NCI-H748 (cell line): Measurements from ENCODE around the gene SLC9A3.

Source experiments
- DNase-seq: peaks from one replicate; lab custom pipeline; 2025; ENCODE audit not compliant: unreplicated experiment; lab: John Stamatoyannopoulos, UW

Gene SLC9A3

DNA sequence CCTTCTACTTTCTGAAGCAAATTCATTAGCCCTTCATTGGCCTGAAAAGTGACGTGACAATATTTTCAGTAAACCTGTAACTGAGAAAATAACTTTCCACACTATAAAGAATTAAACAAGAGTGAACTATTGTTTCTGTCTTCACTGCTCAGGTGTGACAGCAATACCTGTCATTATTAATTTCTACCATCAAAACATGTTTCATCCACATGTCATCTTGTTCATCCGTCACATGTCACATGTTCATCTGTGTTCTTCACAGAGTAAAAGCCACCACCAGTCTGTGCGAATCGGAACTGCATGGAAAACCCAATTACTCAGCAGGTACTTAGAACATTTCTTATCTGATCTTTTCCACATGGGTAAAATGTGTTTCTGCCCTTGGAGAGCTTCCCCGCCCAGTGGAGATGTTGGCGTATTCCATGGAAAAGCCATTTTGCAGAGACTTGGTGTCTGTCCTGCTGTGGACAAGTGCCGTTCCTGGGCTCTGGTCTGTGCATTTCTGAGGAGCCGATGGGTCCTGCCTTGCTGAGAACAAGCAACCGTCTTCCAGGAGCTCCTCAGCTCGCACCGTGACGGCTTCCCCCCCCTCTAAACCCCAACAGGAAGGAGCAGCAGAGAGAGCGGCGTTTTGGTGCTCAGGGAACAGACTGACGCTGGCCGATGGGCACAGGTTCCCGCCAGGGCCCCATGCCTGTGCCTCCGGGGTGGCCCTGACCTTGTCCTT is 91.9 kb downstream of the SLC9A3 start:
- no peak for DNase-seq

DNA sequence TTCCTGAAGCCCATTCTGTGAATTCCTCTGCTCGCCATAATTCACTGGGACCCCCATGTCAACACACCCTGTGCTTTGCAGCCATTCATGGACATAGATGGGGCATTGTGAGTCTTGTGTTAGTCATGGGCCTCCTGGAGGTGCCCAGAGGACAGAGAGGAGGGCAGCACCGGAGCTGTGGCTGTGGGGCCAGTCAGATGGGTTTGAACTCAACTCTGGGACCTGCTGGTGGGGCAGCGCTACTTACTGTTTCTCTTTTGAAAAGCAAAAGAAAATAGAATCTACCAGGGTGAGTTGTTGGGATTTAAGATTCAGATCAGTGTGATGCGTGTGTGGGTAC is 92.6 kb downstream of the SLC9A3 start:
- no peak for DNase-seq

GRCh38 chr5:431001-431710 is 93.1 kb downstream of the SLC9A3 start:
- peak; percentile 83 for DNase-seq

GRCh38 chr5:430214-430925 is 93.9 kb downstream of the SLC9A3 start:
- DNase-seq = no peak

DNA sequence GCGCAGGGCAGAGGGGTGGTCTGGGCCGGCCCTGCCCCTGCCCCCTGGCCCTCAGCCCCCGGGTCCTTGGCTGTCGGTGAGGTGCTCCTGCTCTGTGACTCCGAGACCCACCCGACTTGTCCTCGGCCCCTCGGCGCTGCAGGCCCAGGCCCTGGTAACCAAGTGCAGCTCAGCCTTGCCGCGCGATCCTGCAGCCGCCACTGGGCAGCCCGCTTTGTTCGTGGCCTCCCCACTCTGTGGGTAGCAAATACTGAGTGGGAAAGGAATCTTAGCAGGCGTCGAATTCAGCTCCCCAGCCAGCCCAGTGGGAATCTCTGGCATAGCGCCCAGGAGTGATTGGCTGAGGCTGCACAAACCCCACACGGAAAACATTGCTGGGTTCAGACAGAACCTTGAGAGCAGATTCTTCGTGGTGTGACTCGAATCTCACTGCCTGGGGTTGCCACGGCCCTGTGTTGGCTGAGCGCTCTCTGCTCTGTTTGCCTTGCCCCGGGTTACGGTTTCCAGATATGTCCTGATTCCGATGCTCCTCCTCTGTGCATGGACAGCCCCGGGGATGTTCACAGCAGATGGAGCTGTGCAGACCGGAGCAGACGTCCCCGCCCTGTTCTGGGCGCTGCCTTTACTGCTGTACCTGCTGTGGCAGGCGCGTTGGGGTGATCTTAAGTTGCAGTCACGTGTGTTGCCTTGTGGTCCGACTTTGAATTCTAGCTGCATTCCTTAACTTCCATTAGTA is 94.6 kb downstream of the SLC9A3 start:
- no peak for DNase-seq

DNA sequence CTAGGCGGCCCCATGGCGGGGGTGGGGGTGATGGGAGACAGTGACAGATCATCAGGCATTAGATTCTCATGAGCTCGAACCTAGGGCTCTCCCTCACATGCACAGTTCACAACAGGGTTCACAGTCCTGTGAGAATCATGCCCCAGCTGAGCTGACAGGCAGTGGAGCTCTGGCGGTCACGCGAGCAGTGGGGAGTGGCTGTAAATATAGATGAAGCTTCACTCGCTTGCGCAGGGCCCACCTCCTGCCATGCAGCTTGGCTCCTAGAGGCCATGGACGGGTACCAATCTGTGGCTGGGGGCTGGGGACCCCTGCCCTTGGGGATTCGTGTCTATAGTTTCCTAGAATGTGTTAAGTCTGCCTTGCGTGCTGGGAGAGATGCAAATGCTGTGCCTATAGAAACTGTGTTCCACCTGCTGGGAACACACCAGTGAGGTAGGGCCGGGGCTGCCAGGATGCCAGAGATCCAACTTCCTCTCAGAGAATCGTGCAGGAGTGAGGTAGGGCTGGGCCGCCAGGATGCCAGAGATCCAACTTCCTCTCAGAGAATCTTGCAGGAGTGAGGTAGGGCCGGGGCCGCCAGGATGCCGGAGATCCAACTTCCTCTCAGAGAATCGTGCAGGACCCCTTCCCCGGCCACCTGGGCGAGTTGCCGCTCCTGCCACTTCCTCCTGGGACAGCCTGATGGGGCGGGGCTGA is 95.3 kb downstream of the SLC9A3 start:
- DNase-seq = no peak

- no peak for DNase-seq
These were observed 96.0 kb downstream of the SLC9A3 start for GRCh38 chr5:428219-428618.

DNA sequence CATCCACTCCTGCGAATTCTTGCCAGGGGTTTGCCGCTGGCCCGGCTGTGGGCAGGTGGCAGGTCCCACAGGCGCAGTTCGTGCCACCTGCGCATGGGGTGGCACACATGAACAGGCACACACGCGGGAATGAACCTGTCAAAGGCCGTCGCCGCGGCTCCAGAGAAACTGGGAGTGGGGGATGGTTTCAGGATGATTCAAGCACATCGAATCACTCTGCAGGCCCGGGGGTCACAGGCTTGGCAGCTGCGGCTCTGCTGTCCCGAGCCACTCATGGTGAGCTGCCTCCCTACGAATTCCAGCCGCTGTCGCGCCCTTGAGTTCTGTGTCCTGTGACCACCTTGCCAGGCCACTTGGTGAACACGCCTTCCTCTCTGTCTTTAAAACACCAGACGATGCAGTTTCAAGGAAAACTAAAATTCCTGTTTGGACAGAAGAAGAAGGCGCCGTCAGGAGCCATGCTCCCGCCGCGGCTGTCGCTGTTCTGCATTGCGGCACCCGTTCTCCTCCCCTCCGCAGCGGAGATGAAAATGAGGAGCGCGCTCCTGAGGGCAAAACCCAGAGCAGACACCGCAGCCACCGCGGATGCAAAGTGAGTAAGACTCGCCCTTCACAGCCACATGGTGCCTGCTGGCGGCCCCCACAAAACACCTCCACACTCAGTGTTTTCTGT is 96.7 kb downstream of the SLC9A3 start:
- DNase-seq = no peak

DNA sequence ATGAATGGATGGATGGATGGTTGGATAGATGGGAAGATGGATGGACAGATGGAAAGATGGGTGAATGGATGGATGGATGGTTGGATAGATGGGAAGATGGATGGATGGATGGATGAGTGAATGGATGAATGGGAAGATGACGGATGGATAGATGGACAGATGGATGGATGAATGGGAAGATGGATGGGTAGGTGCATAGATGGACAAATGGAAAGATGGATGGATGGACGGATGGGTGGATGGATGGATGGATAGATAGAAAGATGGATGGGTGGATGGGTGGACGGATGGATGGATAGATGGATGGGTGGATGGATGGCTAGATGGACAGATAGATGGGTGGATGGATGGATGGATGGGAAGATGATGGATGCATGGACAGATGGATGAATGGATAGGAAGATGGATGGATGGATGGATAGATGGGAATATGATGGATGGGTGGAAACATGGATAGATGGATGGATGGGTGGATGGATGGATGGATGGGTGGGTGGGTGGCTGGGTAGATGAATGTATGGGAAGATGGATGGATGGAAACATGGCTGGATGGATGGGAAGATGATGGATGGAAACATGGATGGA is 97.8 kb downstream of the SLC9A3 start:
- no peak for DNase-seq

DNA sequence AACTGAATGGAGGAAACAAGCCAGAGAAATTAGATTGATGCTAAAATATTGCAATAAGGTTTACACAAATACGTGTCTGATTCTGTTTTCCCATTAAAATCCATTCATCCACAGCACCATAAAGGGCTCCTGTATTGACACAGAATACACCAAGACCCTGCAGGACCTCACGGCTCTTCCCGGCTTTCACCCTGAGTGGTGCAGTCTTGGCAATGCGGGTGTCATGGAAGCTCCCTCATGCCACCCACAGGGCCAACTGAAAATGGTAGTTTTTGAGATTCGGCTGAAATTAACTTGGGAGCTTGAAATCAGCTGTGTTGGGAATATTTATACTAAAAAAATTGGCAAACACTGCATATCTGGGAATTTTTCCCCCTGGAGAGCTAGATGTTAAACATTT is 98.5 kb downstream of the SLC9A3 start:
- DNase-seq = peak; percentile 65

- DNase-seq = no peak
These were observed 99.7 kb downstream of the SLC9A3 start for GRCh38 chr5:424301-425110.

DNA sequence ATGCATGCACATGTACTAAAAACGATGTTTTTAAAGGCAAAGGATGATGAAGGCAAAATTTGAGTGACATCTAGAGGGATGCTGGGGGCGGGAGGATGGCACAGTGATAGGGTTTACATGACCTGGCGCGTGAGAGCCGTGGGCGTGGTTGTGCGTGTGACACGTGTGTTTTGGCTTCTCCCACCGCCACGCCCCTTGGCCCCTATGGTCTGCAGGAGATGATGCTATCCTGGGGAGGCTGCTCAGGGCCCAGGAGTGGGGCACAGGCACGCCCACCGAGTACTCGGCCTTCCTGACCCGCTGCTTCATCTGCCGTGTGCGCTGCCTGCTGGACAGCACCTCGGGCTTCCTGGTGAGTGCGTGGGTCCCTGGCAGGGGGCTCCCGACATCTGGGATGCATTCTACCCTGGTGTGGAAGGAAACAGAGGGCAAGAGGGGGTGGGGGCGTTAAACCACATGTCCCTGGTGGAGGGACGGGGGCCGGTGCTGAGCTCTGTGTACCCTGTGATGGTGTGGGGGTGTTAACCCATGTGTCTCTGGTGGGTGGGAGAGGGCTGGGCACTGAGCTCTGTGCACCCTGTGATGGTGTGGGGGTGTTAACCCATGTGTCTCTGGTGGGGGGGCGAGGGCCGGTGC is 100.5 kb downstream of the SLC9A3 start:
- DNase-seq = no peak

GRCh38 chr5:423233-423565 is 101.0 kb downstream of the SLC9A3 start:
- no peak for DNase-seq

DNA sequence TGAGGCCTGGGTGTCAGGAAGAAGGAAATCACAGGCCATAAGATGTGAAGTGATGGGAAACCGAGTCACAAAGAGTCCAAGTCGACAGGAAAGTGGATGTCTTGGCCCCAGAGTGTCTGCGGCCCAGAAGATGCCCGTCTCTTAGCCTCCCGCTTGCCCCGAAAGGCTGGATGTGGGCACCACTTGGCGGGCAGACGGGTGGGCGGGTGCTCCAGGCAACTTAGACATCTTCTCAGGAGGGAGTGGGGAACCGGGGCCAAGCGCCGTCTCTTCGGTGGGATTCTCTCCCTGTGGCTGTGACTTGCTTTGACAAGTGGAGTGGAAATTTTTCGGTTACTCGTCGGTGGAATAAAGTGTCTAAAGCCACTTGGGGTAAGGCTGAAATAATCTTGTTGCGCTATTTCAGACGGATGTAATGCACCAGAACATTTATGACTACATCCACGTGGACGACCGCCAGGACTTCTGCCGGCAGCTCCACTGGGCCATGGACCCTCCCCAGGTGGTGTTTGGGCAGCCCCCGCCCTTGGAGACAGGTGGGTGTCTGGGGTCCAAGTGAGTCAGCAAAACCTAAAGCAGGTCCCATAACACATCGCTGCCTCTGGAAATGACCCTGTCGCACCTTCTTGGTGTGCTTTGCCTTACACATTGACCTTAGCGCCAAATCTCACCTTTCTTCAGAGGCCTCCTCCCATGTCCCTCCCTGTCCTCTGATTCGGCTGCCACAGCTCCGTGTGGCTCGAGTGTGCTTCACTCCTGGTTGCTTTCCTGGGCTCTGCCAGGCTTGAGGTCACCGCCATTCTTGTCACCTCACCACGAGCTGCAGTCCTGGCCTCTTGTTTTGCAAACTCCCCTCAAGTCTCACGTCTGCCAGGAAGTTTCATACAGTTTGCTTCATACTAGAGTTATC is 101.7 kb downstream of the SLC9A3 start:
- DNase-seq = no peak

GRCh38 chr5:421901-422300 is 102.3 kb downstream of the SLC9A3 start:
- no peak for DNase-seq

DNA sequence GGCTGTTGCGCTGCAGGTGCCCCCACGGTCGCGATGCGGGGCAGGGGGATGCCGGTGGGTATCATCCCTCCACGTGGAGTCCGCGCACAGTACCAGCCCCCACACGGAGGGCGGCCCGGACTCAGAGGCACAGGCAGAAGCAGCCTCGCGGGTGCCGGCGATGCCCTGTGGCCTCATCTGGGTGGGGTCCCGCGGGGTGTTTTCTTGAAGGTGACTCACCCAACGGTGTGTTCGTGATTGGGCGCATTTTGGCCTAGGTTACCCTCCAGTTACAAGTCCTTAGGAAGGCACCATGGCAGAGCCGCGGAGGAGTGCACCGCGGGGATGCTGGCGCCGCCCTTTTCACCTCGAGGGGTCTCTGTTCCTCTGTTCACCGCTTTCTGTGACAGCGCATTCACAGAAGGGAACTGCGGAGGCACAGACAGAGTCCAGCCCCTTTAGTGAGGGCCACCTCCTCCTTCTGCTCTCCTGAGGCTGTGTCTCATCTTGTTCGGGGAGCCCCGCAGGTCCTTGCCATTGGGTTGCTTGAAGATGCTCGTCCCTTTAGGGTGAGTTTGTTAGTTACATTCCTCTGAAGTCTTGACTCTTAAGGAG is 102.9 kb downstream of the SLC9A3 start:
- DNase-seq = no peak

DNA sequence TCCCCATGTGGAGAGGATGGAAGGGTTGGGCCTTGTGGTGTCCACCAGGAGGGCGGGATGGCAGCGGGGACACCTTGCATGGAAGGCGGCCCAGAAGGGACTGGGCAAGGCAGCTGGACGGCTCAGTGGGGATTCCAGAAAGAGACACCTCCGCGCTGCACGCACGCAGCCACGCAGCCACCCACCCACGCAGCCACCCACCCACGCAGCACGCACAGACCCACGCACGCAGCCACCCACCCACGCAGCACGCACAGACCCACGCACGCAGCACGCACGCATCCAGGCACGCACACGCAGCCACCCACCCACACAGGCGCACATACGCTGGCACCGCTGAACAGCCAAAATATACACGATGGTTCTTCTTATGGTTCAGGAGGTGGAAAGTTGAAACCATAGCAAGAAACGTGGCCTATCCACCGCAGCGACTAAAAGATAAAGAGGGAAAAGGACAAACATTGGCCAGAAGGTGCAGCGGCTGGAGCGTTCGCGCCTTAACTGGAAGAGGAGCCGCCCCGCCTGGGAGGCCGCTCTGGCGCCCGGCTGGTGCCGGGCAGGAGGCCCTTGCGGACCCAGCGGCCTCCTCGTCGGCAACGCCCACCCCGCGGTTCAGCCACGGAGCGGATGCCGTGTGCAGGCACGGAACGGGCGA is 103.5 kb downstream of the SLC9A3 start:
- no peak for DNase-seq
